HEK293 (cell line): ENCODE results near the gene BTG2.

Experiments
- CTCF ChIA-PET: fragments of 350-600 bp; formaldehyde crosslinking; extraction: SDS; loops from one replicate; lab custom pipeline; 2021; ENCODE audit warnings: antibody characterized with exemption; lab: Yijun Ruan, JAX
- POLR2A ChIA-PET: fragments of 300-600 bp; formaldehyde crosslinking; extraction: SDS; loops from one replicate; lab custom pipeline; 2020; ENCODE audit warnings: antibody characterized with exemption, inconsistent platforms; lab: Yijun Ruan, JAX
- H3K27ac ChIP-seq: fragments of 200-500 bp; sonication (Bioruptor generic); 2 replicates; pipeline ENCODE4 v1.5.1; 2014; ENCODE audit warnings: low read depth, low read length, control low read depth, inconsistent platforms; ENCODE audit errors: extremely low read depth
- H3K36me3 ChIP-seq, 2 experiments: fragments of 200-500 bp in 1 of 2; sonication (Bioruptor generic) in 1 of 2; 1 replicate in 1 of 2; 2 replicates in 1 of 2; pipeline ENCODE4 v1.5.1; 2014 to 2017; ENCODE audit warnings: inconsistent platforms in 2 of 2, low read length in 2 of 2; ENCODE audit not compliant: control insufficient read depth in 2 of 2, insufficient read depth in 1 of 2
- H3K4me1 ChIP-seq: fragments of 200-500 bp; sonication (Bioruptor generic); 2 replicates; pipeline ENCODE4 v1.5.1; 2014; ENCODE audit warnings: mild to moderate bottlenecking, low read length, inconsistent platforms; ENCODE audit not compliant: control insufficient read depth, insufficient read depth
- H3K4me3 ChIP-seq: 2 replicates; pipeline ENCODE4 v1.5.1; 2011; ENCODE audit warnings: low read depth, mild to moderate bottlenecking, control low read depth, low read length, moderate library complexity
- H3K9me3 ChIP-seq: fragments of 200-500 bp; sonication (Bioruptor generic); 2 replicates; pipeline ENCODE4 v1.5.1; 2014; ENCODE audit warnings: low read depth, low read length, inconsistent platforms; ENCODE audit not compliant: control insufficient read depth, insufficient read depth
- BCL11A ChIP-seq: fragments of 450-650 bp; formaldehyde crosslinking; IDR thresholded peaks from 2 replicates; pipeline ENCODE4 v1.5.1; 2016; ENCODE audit warnings: low read depth, missing biosample characterization, missing genetic modification characterization
- EGR2 ChIP-seq: fragments of 450-650 bp; formaldehyde crosslinking; IDR thresholded peaks from 2 replicates; pipeline ENCODE4 v1.5.1; 2016; ENCODE audit warnings: low read depth, missing biosample characterization, missing genetic modification characterization
- GLIS1 ChIP-seq: fragments of 450-650 bp; formaldehyde crosslinking; IDR thresholded peaks from 2 replicates; pipeline ENCODE4 v1.5.1; 2016; ENCODE audit warnings: missing biosample characterization, missing genetic modification characterization
- GLIS2 ChIP-seq: fragments of 450-650 bp; formaldehyde crosslinking; IDR thresholded peaks from 2 replicates; pipeline ENCODE4 v1.5.1; 2016; ENCODE audit warnings: missing biosample characterization, missing genetic modification characterization
- INSM2 ChIP-seq: fragments of 450-650 bp; formaldehyde crosslinking; IDR thresholded peaks from 2 replicates; pipeline ENCODE4 v1.5.1; 2016; ENCODE audit warnings: missing biosample characterization, missing genetic modification characterization
- KLF10 ChIP-seq: fragments of 450-650 bp; IDR thresholded peaks from 2 replicates; pipeline ENCODE4 v1.5.1; 2018; ENCODE audit warnings: missing biosample characterization, mild to moderate bottlenecking, missing genetic modification characterization
- KLF16 ChIP-seq: fragments of 450-650 bp; formaldehyde crosslinking; IDR thresholded peaks from 2 replicates; pipeline ENCODE4 v1.5.1; 2017; ENCODE audit warnings: missing biosample characterization, missing genetic modification characterization
- SP2 ChIP-seq: fragments of 450-650 bp; formaldehyde crosslinking; IDR thresholded peaks from 2 replicates; pipeline ENCODE4 v1.5.1; 2016; ENCODE audit warnings: missing biosample characterization, missing genetic modification characterization
- TRIM28 ChIP-seq: IDR thresholded peaks from 2 replicates; pipeline ENCODE4 v1.6.1; 2011; ENCODE audit warnings: low read length, control low read depth, borderline replicate concordance
- ZBTB1 ChIP-seq: fragments of 450-650 bp; formaldehyde crosslinking; IDR thresholded peaks from 2 replicates; pipeline ENCODE4 v1.5.1; 2016; ENCODE audit warnings: missing biosample characterization, missing genetic modification characterization
- ZBTB26 ChIP-seq: fragments of 450-650 bp; formaldehyde crosslinking; optimal IDR thresholded peaks from 2 replicates; pipeline ENCODE3; 2016; ENCODE audit warnings: missing biosample characterization, mild to moderate bottlenecking, missing genetic modification characterization
- ZBTB6 ChIP-seq: fragments of 450-650 bp; formaldehyde crosslinking; IDR thresholded peaks from 2 replicates; pipeline ENCODE4 v1.5.1; 2017; ENCODE audit warnings: missing biosample characterization, missing genetic modification characterization
- ZNF10 ChIP-seq: fragments of 450-650 bp; formaldehyde crosslinking; IDR thresholded peaks from 2 replicates; pipeline ENCODE4 v1.5.1; 2017; ENCODE audit warnings: missing biosample characterization, missing genetic modification characterization
- ZNF121 ChIP-seq: fragments of 450-650 bp; formaldehyde crosslinking; IDR thresholded peaks from 2 replicates; pipeline ENCODE4 v1.5.1; 2016; ENCODE audit warnings: missing biosample characterization, missing genetic modification characterization
- ZNF146 ChIP-seq: fragments of 450-650 bp; formaldehyde crosslinking; IDR thresholded peaks from 2 replicates; pipeline ENCODE4 v1.5.1; 2016; ENCODE audit warnings: missing biosample characterization, missing genetic modification characterization
- ZNF501 ChIP-seq: fragments of 450-650 bp; formaldehyde crosslinking; IDR thresholded peaks from 2 replicates; pipeline ENCODE4 v1.5.1; 2016; ENCODE audit warnings: missing biosample characterization, missing genetic modification characterization
- ZNF510 ChIP-seq: fragments of 450-650 bp; formaldehyde crosslinking; IDR thresholded peaks from 2 replicates; pipeline ENCODE4 v1.5.1; 2018; ENCODE audit warnings: mild to moderate bottlenecking, missing genetic modification characterization, missing biosample characterization; ENCODE audit not compliant: insufficient replicate concordance
- ZNF518A ChIP-seq: fragments of 450-650 bp; formaldehyde crosslinking; conservative IDR thresholded peaks from 2 replicates; pipeline ENCODE4 v1.5.1; 2016; ENCODE audit warnings: low read depth, missing biosample characterization, missing genetic modification characterization
- ZNF629 ChIP-seq: fragments of 450-650 bp; formaldehyde crosslinking; IDR thresholded peaks from 2 replicates; pipeline ENCODE4 v1.5.1; 2017; ENCODE audit warnings: missing biosample characterization, missing genetic modification characterization
- ZSCAN30 ChIP-seq: fragments of 450-650 bp; IDR thresholded peaks from 2 replicates; pipeline ENCODE4 v1.5.1; 2018; ENCODE audit warnings: missing biosample characterization, mild to moderate bottlenecking, missing genetic modification characterization, moderate library complexity
- TF ChIP-seq, protein P1 (sequence below): fragments of 450-650 bp; formaldehyde crosslinking; IDR thresholded peaks from 2 replicates; pipeline ENCODE4 v1.5.1; 2017; ENCODE audit warnings: missing biosample characterization, missing genetic modification characterization
- TF ChIP-seq, protein P2 (sequence below): fragments of 450-650 bp; formaldehyde crosslinking; IDR thresholded peaks from 2 replicates; pipeline ENCODE4 v1.5.1; 2017; ENCODE audit warnings: missing biosample characterization, mild to moderate bottlenecking, missing genetic modification characterization, moderate library complexity

The BTG2 gene

GRCh38 chr1:203289982-203290260 is 15.4 kb upstream of the BTG2 start (continued):
- TF ChIP-seq ZNF518A (no peak), BCL11A (tag by site-specific recombination) (no peak), ZSCAN30 (tag by site-specific recombination) (no peak), ZBTB6 (no peak), ZNF629 (tag by site-specific recombination) (no peak), ZNF510 (tag by site-specific recombination) (no peak), ZNF121 (tag by site-specific recombination) (no peak)

GRCh38 chr1:203290261-203291089 is 14.8 kb upstream of the BTG2 start:
- Histone ChIP-seq H3K9me3 (no peaks in the 10 kb centered on the region), H3K36me3 (no peaks in the 10 kb centered on the region), H3K4me3 (no peak overlapping the region), H3K27ac (peak overlapping the region; percentile 20; the same call in 1 of the 2 replicates), H3K4me1 (peaks cover 11% of the 10 kb centered on the region)
- ChIA-PET POLR2A (interaction anchor here (0.6 to 1.9 kb wide), 4 partner anchors 15 to 1265 kb away, joined by 3 to 26 read pairs (median 5); partner anchors contain the start of gene BTG2), CTCF (interaction anchor here (0.8 to 2.8 kb wide), 5 partner anchors 9 to 251 kb away, joined by 3 to 12 read pairs (median 3); no protein-coding TSS in a partner anchor)
- peak; percentile 85 for TF ChIP-seq SP2 (tag by site-specific recombination)
- TF ChIP-seq EGR2 (tag by site-specific recombination) = peak; percentile 95
- peak; percentile 98 for TF ChIP-seq GLIS2
- no peak for TF ChIP-seq TRIM28
- 0 out of 2 replicates have a peak, but pooled peaks have one; percentile 56 for TF ChIP-seq INSM2 (tag by site-specific recombination)
- peak; percentile 87 for TF ChIP-seq GLIS1 (tag by site-specific recombination)
- TF ChIP-seq, protein P1, sequence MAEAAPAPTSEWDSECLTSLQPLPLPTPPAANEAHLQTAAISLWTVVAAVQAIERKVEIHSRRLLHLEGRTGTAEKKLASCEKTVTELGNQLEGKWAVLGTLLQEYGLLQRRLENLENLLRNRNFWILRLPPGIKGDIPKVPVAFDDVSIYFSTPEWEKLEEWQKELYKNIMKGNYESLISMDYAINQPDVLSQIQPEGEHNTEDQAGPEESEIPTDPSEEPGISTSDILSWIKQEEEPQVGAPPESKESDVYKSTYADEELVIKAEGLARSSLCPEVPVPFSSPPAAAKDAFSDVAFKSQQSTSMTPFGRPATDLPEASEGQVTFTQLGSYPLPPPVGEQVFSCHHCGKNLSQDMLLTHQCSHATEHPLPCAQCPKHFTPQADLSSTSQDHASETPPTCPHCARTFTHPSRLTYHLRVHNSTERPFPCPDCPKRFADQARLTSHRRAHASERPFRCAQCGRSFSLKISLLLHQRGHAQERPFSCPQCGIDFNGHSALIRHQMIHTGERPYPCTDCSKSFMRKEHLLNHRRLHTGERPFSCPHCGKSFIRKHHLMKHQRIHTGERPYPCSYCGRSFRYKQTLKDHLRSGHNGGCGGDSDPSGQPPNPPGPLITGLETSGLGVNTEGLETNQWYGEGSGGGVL (tag by site-specific recombination) = peak; percentile 80
- TF ChIP-seq ZNF501 (tag by site-specific recombination) = peak; percentile 50; the same call in 1 of the 2 replicates
- TF ChIP-seq KLF10 (tag by site-specific recombination) = peak; percentile 70; the same call in 1 of the 2 replicates
- peak; percentile 65 for TF ChIP-seq KLF16 (tag by site-specific recombination)
- TF ChIP-seq ZNF10 = no peak
- TF ChIP-seq ZBTB26 (tag by site-specific recombination) = peak; percentile 61
- TF ChIP-seq, protein P2, sequence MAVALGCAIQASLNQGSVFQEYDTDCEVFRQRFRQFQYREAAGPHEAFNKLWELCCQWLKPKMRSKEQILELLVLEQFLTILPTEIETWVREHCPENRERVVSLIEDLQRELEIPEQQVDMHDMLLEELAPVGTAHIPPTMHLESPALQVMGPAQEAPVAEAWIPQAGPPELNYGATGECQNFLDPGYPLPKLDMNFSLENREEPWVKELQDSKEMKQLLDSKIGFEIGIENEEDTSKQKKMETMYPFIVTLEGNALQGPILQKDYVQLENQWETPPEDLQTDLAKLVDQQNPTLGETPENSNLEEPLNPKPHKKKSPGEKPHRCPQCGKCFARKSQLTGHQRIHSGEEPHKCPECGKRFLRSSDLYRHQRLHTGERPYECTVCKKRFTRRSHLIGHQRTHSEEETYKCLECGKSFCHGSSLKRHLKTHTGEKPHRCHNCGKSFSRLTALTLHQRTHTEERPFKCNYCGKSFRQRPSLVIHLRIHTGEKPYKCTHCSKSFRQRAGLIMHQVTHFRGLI (tag by site-specific recombination) = peak; percentile 83
- peak; percentile 99 for TF ChIP-seq ZNF629 (tag by site-specific recombination)
- TF ChIP-seq ZBTB1 (tag by site-specific recombination) = peak; percentile 67; the same call in 1 of the 2 replicates
- TF ChIP-seq ZNF146 = no peak
